GM19043 (cell line): ENCODE results near the gene WDR74.
A peak's percentile ranks its signal among the peaks of the same experiment; 100 is the strongest.

Experiments used
- ATAC-seq: cut with Tn5 transposase; IDR thresholded peaks from one replicate; pipeline ENCODE4 v1.9.1; 2021; ENCODE audit warnings: low read depth; ENCODE audit not compliant: unreplicated experiment

The WDR74 gene

DNA sequence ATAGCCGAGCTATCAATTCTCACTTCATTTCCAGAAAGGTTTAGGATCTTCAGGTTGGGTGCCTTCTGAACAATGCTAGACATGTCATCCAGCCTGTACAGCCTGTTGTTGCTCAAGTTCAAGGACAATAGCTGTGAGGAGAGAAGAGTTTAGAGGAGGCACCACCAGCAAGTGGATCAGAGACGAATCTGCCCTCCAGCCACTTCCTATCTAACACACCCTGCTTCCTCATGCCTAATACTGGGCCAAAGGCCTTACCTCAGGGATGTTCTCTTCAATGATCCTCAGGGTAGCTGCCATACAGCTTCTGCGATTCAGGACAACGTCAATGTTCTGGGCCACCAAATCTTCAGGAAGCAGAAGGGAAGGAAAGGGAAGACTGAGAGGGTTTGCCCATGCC is 38.3 kb downstream of the WDR74 start:
- ATAC-seq, result no peak

DNA sequence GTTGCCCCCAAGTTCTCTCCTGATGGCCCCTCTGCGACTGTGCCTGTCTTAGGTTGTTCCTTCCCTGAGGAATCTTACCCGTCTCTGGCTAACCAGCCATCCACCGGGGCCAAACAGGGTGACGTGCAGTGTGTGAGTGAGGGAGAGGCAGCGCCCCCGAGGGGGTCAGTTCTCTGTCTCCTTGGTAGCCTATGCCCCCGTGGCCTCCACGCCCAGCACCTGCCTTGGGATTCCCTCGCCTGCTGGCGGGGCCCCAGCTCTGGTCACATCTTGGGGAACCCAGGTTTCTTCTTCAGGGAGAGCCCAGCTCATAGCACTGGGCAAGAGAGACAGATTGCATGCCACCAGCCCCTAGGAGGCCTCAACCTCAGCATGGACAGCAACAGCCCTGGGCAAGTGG is 39.9 kb downstream of the WDR74 start:
- ATAC-seq, result no peak

DNA sequence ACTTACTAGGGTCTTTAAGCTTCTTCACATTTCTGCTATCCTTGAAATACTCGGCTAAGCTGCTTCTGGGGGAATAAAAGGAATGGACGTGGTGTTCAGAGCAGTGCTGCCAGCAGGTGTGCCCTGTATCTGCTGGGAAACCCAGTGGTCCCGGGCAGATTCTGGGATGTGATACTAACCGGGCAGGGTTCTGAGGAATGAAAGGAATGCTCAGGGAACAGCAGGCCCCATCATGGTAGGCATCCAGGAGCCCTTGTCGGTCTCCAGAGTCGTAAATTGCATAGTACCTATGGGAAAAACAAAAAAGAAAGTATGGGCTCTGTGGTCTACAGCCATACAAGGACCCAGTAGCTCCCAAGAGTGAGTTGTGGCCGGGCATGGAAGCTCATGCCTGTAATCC is 43.1 kb downstream of the WDR74 start:
- ATAC-seq, result no peak

- ATAC-seq, result no peak
Observed at GRCh38 chr11:62794201-62794775, 45.1 kb downstream of the WDR74 start.

- ATAC-seq, result no peak
Observed at GRCh38 chr11:62792202-62792575, 47.2 kb downstream of the WDR74 start.

- ATAC-seq, result peak; percentile 73
Observed at GRCh38 chr11:62791501-62792201, 47.7 kb downstream of the WDR74 start, which contains the start of gene TMEM223. Gene TMEM223 (minus strand): TSS chr11:62792006. CDS start chr11:62791994, 12 bp downstream.

- no peak for ATAC-seq
Observed at GRCh38 chr11:62789576-62789975, 49.8 kb downstream of the WDR74 start.

GRCh38 chr11:62788991-62789390 is 50.4 kb downstream of the WDR74 start:
- ATAC-seq, result no peak

DNA sequence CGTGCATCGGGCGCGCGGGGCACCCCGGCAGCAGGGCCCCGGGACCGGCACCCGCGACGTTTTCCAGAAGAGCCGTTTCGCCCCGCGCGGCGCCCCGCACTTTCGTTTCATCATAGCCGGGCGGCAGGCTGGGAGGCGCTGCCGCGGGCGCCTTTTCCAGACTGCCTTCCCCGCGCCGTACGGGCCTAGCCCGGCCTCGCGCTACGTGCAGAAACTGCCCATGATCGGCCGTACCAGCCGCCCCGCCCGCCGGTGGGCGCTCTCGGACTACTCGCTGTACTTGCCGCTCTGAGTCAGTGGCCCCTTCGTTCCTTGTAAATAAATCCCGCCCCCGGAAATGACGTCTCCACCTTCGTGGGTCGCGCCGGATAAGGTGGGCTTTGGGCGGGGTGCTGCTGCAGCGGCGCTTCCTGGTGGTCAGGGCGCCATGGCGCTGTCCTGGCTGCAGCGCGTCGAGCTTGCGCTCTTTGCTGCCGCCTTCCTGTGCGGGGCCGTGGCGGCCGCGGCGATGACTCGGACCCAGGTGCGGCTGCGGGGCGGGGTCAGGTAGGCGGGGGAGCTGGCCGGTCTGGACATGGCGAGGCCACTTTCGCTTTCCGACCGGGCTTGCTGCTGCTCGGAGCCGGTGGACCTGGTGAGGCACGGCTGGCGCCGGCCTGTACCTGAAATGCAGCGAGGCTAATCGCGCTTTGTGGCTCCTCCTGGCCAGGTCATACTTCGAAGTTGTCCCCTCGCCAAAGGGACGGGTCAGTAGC is 52.2 kb downstream of the WDR74 start, which contains the start of gene TMEM179B:
Gene TMEM179B (plus strand): TSS at position 398 of the 755 bp plus-strand sequence. CDS start 30 bp downstream, at position 428.
- peak; percentile 66 for ATAC-seq

DNA sequence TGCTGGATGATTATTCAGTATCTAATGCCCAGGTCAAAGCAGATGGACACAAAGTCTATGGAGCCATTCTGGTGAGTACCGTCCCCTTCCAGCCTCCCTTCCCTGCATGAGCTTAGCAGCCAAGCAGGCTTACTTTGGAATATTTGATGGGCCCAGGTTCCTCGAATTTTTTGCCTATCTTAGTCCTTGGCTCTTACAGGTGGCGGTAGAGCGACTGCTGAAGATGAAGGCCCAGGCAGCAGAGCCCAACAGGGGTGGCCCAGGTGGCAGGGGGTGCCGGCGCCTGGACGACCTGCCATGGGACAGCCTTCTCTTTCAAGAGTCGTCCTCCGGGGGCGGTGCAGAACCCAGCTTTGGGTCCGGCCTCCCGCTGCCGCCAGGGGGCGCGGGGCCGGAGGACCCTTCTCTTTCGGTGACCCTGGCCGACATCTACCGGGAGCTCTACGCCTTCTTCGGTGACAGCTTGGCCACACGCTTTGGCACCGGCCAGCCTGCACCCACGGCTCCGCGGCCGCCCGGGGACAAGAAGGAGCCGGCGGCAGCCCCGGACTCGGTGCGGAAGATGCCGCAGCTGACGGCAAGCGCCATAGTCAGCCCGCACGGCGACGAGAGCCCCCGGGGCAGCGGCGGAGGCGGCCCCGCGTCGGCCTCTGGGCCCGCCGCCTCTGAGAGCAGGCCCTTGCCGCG is 52.9 kb downstream of the WDR74 start:
- ATAC-seq, result peak; percentile 53
